Body of pancreas (tissue), 4 donors: ENCODE results near the gene RIMBP3B.
"Not testable (repeated sequence)": the region's sequence is repeated elsewhere in the genome, so short reads cannot be mapped to it uniquely, and the experiment has no call there.

Experiments
- CTCF ChIP-seq, 7 experiments: fragments of 450-650 bp in 4 of 7; fragments of 200-600 bp in 3 of 7; sonication (generic) in 3 of 7; IDR thresholded peaks; one replicate each; pipeline ENCODE4 v1.5.1; 2016 to 2019; ENCODE audit warnings: antibody characterized with exemption in 7 of 7
- POLR2A ChIP-seq, 3 donors: fragments of 450-650 bp; IDR thresholded peaks; one replicate each; pipeline ENCODE4 v1.6.1; 2016; ENCODE audit warnings: antibody characterized with exemption in 3 of 3, mild to moderate bottlenecking in 2 of 3

GRCh38 chr22:21357527-21357926 lies 26.0 kb upstream of the RIMBP3B start:
- TF ChIP-seq POLR2A, CTCF (IDR thresholded peaks at IDR 0.05): not testable (repeated sequence)
